Smooth muscle cell (in vitro differentiated cells): ENCODE data around the gene MX2. TPM values are rescaled to one million over a fixed set of nuclear protein-coding genes. Genes with fewer than 3 reads are reported as not detected.

ENCODE experiments used
- DNase-seq: peaks from one replicate; lab custom pipeline; 2025; ENCODE audit not compliant: unreplicated experiment; lab: John Stamatoyannopoulos, UW
- H2AFZ ChIP-seq: fragments of 200-600 bp; sonication (generic); 2 replicates; pipeline ENCODE4 v1.6.0; 2016; ENCODE audit warnings: antibody characterized with exemption, low read depth, mild to moderate bottlenecking
- H3F3A ChIP-seq: fragments of 200-600 bp; sonication (generic); 2 replicates; pipeline ENCODE4 v1.6.0; 2017; ENCODE audit warnings: antibody characterized with exemption, low read depth
- H3K27ac ChIP-seq: fragments of 200-600 bp; sonication (generic); 2 replicates; pipeline ENCODE4 v1.5.1; 2016; ENCODE audit warnings: low read depth, mild to moderate bottlenecking
- H3K27me3 ChIP-seq: fragments of 200-600 bp; sonication (generic); 2 replicates; pipeline ENCODE4 v1.6.1; 2016; ENCODE audit warnings: low read depth, mild to moderate bottlenecking
- H3K36me3 ChIP-seq: fragments of 200-600 bp; sonication (generic); 2 replicates; pipeline ENCODE4 v1.5.1; 2016; ENCODE audit warnings: low read depth
- H3K4me1 ChIP-seq: fragments of 200-600 bp; sonication (generic); 2 replicates; pipeline ENCODE4 v1.5.1; 2016; ENCODE audit warnings: low read depth
- H3K4me2 ChIP-seq: fragments of 200-600 bp; sonication (generic); 2 replicates; pipeline ENCODE4 v1.6.0; 2016; ENCODE audit warnings: mild to moderate bottlenecking
- H3K4me3 ChIP-seq: fragments of 200-600 bp; sonication (generic); 2 replicates; pipeline ENCODE4 v1.5.1; 2016; ENCODE audit warnings: mild to moderate bottlenecking
- H3K79me2 ChIP-seq: fragments of 200-600 bp; sonication (generic); 2 replicates; pipeline ENCODE4 v1.6.0; 2016; ENCODE audit warnings: low read depth, mild to moderate bottlenecking
- H3K9ac ChIP-seq: fragments of 200-600 bp; sonication (generic); 2 replicates; pipeline ENCODE4 v1.6.0; 2016; ENCODE audit warnings: low read depth
- H3K9me3 ChIP-seq: fragments of 200-600 bp; sonication (generic); replicated peaks from 2 replicates; pipeline ENCODE4 v1.5.1; 2016; ENCODE audit warnings: low read depth
- H4K20me1 ChIP-seq: fragments of 200-600 bp; sonication (generic); 2 replicates; pipeline ENCODE4 v1.6.0; 2016; ENCODE audit warnings: low read depth
- CTCF ChIP-seq: fragments of 200-600 bp; sonication (generic); IDR thresholded peaks from 2 replicates; pipeline ENCODE4 v1.5.1; 2017; ENCODE audit warnings: borderline replicate concordance, mild to moderate bottlenecking, antibody characterized with exemption; ENCODE audit not compliant: insufficient read depth, poor library complexity, severe bottlenecking
- WGBS: methylation state at CpG from one replicate; pipeline ENCODE4 v1.1.7; 2016; ENCODE audit warnings: low lambda C conversion rate; 5-methylcytosine and 5-hydroxymethylcytosine counted together
- polyA plus RNA-seq: library from polyadenylated mRNA; unstranded; fragments of >200 nt; fragmentation: Nextera tagmentation; extraction: Ambion mirVana; gene quantifications from 2 replicates; pipeline ENCODE4 v1.2.1, GENCODE V29; 2016
- total RNA-seq: library from RNA; depleted of rRNA; stranded (reverse); fragments of >200 nt; gene quantifications from 2 replicates; pipeline ENCODE4 v1.2.3, GENCODE V29; 2014

The MX2 gene
- total and polyA plus RNA-seq, 2 experiments from 2014 or later, result 2.5 to 3.1 TPM

GRCh38 chr21:41403966-41404365 is 42.1 kb downstream of the MX2 start:
- TF ChIP-seq CTCF, result no peak
- Histone ChIP-seq H3K9me3 (no peaks in the 10 kb centered on the region), H3K4me2 (no peak overlapping the region), H3K27me3 (peaks cover 10% of the 10 kb centered on the region), H3K36me3 (no peaks in the 10 kb centered on the region), H3K4me1 (no peaks in the 10 kb centered on the region), H3K27ac (no peak overlapping the region), H3K4me3 (no peak overlapping the region), H3K79me2 (no peaks in the 10 kb centered on the region), H4K20me1 (no peaks in the 10 kb centered on the region), H2AFZ (no peak overlapping the region), H3K9ac (no peak overlapping the region), H3F3A (no peaks in the 10 kb centered on the region)
- 97% methylated on average over 10 of the region's 10 CpGs for WGBS
- no peak for DNase-seq

- Histone ChIP-seq H3K4me2 (no peak overlapping the region), H2AFZ (no peak overlapping the region), H3K4me3 (no peak overlapping the region), H3K4me1 (no peaks in the 10 kb centered on the region), H4K20me1 (no peaks in the 10 kb centered on the region), H3K36me3 (no peaks in the 10 kb centered on the region), H3K27me3 (peaks cover 10% of the 10 kb centered on the region), H3K9me3 (no peaks in the 10 kb centered on the region), H3K9ac (no peak overlapping the region), H3K27ac (no peak overlapping the region), H3F3A (no peaks in the 10 kb centered on the region), H3K79me2 (no peaks in the 10 kb centered on the region)
- 99% methylated on average over 4 of the region's 4 CpGs for WGBS
- DNase-seq, result no peak
- TF ChIP-seq CTCF, result no peak
These were observed 43.5 kb downstream of the MX2 start for GRCh38 chr21:41405321-41405720.

- H3K4me2 ChIP-seq, result no peak overlapping the region
- no peaks in the 10 kb centered on the region for H3K79me2 ChIP-seq
- 82% methylated on average over 6 of the region's 6 CpGs for WGBS
- DNase-seq, result no peak
- H3K36me3 ChIP-seq, result no peaks in the 10 kb centered on the region
- TF ChIP-seq CTCF, result no peak
- no peak overlapping the region for H3K9ac ChIP-seq
- H3K9me3 ChIP-seq, result no peaks in the 10 kb centered on the region
- H4K20me1 ChIP-seq, result no peaks in the 10 kb centered on the region
- no peak overlapping the region for H2AFZ ChIP-seq
- H3F3A ChIP-seq, result no peaks in the 10 kb centered on the region
- no peak overlapping the region for H3K4me3 ChIP-seq
- H3K27ac ChIP-seq, result no peak overlapping the region
- no peaks in the 10 kb centered on the region for H3K4me1 ChIP-seq
- H3K27me3 ChIP-seq, result peaks cover 10% of the 10 kb centered on the region
These were observed 44.5 kb downstream of the MX2 start for GRCh38 chr21:41406340-41406739.

- no peaks in the 10 kb centered on the region for H4K20me1 ChIP-seq
- H3K4me3 ChIP-seq, result no peak overlapping the region
- 92% methylated on average over 24 of the region's 24 CpGs for WGBS
- no peaks in the 10 kb centered on the region for H3K9me3 ChIP-seq
- no peak overlapping the region for H3K27ac ChIP-seq
- no peak for TF ChIP-seq CTCF
- H2AFZ ChIP-seq, result no peak overlapping the region
- H3K36me3 ChIP-seq, result no peaks in the 10 kb centered on the region
- H3K4me2 ChIP-seq, result no peak overlapping the region
- H3K4me1 ChIP-seq, result no peaks in the 10 kb centered on the region
- no peak for DNase-seq
- H3K79me2 ChIP-seq, result no peaks in the 10 kb centered on the region
- H3F3A ChIP-seq, result no peaks in the 10 kb centered on the region
- H3K9ac ChIP-seq, result no peak overlapping the region
- peaks cover 10% of the 10 kb centered on the region for H3K27me3 ChIP-seq
These were observed 46.0 kb downstream of the MX2 start for GRCh38 chr21:41407541-41408460.
